Measurements from ENCODE around the gene ID3.

Gene ID3

DNA sequence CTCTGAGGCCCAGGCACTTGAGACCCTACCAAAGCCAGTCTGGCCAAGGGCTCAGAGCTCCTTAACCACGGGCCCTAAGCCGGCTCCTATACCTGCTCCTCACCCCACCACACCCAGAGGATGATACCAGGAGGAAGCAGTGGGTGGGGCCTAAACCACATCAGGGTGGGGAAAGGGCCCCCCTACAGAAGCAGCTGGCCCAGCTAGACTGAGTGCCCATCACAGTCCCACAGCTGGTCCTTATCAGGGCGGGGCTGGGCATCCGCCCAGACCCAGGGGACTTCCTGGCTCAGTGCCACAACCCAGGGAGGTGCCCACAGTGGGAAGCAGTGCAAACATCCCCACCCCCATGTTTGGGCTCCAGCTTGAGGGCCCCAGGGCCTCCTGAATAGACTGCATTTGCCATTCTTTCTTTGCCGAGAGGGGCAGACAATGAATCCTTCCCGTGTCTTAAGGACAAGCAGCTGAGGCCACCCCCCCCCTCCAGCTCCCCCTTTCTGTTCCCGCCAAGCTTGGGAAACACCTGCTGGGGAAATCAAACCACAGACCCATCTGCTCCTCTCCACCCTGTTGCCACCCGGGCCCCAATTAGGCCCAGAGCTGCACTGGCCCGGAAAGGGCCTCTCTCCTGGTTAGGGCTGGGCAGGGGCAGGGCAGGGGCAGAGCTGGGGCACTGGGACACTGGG, 34.4 kb downstream of the ID3 start:
- H3K4me3 ChIP-seq (ENCODE audit: low read length): peak overlapping the region; percentile 21; the same call in 1 of the 2 replicates
- no peak for TF ChIP-seq ZNF274 (IDR thresholded peaks at IDR 0.05; ENCODE audit: low read depth, low read length)

DNA sequence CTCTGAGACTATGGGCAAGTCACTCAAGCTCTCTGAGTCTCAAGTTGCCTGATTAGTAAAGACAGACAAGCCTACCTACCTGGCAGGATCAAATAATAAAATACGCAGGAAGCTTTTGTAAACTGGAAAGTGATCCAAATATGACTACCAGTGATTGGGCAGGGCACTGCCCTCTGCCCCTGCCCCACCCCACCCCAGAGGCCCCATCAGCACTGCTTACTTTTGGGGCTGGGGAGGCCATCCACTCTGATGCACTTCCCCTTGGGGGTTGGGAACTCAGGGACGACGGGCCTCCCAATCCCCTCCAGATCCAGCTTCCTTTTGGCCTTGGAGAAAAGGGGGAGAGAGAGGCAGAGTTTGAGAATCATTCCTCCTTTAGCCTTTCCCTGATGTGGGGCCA, 35.1 kb downstream of the ID3 start:
- no peak overlapping the region; the same call in 1 of the 2 replicates for H3K4me3 ChIP-seq (ENCODE audit: low read length)
- TF ChIP-seq ZNF274 (IDR thresholded peaks at IDR 0.05; ENCODE audit: low read depth, low read length): no peak

DNA sequence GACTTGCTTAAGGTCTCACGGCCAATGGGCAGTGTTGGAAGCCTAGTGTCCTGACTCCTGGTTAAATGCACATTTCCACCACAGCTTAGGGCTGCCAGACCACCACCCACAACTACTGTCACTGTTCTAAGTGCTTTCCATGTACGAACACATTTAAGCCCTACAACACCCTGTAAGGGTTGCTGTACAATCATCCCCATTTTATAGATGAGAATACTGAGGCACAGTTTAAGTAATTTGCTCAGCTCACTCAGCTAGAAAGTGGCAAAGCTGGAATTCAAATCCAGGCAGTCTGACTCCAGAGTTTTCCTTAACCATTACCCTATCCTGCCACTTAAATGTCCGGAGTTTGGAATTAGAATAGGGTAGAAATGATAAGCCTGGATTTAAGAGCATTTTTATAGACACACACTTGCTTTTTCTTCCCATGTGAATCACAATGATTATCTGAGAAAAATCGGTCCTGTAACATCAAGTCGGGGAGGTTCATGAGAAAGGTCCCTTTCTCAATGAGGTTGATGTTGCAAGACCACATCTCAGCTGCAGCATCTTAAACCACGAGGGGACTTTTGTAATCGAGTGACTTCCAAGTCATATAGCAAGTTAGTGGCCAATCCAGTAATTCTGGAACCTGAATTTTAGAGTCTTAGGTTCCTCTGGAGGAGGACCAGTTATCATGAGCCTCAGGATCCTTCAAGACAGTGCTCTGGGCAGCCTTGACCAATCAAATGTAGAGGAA, 36.9 kb downstream of the ID3 start:
- H3K4me3 ChIP-seq (ENCODE audit: low read length): no peak overlapping the region
- no peak for TF ChIP-seq ZNF274 (IDR thresholded peaks at IDR 0.05; ENCODE audit: low read depth, low read length)

DNA sequence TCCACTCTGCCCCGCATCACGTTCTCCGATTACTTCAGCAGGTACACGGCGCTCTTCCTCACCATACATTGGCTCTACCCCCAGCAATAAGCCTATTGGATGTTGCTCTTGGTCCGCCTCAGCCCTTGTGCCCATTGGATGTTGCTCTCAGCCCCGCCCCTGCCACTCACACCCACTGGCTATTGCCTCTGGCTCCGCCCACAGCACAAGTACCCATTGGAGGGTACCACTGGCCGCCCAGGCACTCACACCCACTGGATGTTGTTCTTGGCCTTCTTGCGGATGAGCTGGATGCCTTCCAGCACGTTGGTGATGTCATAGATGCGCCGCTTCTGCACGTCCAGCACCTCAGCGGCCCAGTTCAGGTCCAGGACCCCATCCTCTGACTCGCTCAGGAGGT, 37.7 kb downstream of the ID3 start:
- no peak overlapping the region for H3K4me3 ChIP-seq (ENCODE audit: low read length)
- TF ChIP-seq ZNF274 (IDR thresholded peaks at IDR 0.05; ENCODE audit: low read depth, low read length): no peak

DNA sequence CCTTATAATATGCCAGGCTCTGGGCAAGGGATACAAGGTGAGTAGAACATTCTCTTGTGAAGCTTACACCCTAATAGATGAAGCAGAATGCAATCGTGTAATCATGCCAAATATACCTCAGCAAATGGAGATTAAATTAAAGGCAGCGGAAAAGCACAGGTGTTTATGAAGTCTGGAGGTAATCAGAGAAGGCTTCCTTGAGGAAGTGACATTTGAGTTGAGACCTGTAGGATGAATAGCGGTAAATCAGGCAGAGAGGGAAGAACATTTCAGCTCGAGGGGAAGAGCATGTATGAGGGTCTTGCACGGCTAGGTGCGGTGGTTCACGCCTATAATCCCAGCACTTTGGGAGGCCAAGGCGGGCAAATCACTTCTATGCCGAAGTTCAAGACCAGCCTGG, 41.7 kb downstream of the ID3 start:
- no peak for TF ChIP-seq ZNF274 (IDR thresholded peaks at IDR 0.05; ENCODE audit: low read depth, low read length)
- no peak overlapping the region for H3K4me3 ChIP-seq (ENCODE audit: low read length)

DNA sequence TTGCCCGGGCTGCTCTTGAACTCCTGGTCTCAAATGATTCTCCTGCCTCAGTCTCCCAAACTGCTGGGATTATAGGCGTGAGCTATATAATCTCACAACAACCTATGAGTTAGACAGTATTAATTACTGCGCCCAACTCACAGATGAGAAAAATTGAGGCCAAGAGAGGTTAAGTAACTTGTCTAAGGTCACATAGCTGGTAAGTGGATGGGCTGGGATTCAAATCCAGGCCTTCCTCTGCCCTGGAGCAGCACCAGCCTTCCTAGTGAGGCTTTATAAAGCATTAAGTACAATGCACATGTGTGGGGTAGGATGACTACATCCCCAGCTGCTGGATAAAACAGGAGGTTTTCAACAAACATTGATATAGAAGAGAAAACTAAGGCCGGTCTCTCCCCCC, 43.4 kb downstream of the ID3 start:
- TF ChIP-seq ZNF274 (IDR thresholded peaks at IDR 0.05; ENCODE audit: low read depth, low read length): no peak
- H3K4me3 ChIP-seq (ENCODE audit: low read length): no peak overlapping the region

DNA sequence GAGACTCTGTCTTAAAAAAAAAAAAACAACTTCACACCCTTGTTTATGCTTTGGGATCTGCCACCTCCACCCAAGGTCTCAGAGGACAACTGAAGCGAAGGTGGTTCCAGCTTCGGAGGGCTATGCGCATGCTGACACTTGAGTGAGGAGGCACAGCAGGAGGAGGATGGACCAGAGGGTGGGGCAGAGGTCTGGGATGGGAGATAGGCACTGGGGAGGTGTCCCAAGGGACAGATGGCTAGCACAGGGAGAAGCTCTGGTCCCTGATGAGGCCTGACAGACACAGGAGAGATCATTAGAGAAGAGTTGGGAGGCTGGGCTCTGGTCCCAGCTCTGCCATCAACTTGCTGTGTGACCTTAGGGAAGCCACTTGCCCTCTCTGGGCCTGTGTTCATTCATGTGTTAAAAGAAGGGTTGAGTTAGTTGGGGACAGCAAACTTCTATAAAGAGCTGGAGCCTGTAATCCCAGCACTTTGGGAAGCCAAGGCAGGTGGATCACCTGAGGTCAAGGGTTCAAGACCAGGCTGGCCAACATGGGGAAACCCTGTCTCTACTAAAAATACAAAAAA, 45.1 kb downstream of the ID3 start:
- no peak overlapping the region for H3K4me3 ChIP-seq (ENCODE audit: low read length)
- no peak for TF ChIP-seq ZNF274 (IDR thresholded peaks at IDR 0.05; ENCODE audit: low read depth, low read length)

DNA sequence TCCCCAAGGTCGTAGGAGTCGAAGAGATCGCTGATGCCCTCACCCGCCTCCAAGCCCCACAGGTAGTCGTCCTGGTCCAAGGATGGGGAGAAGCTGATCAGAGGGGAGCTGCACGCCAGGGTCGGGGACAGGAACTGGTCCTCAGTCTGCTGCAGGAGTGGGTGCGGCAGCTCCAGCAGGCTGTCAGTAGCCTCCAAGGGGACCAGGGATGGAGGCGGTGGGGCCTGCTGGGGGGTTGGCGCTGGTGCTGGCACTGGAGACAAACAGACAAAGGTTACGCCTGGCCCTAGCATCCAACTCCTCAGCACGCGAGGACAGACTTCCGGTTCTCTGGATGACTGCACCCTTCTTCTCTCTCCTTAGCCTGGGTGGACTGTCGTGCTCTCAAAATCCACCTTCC, 49.4 kb downstream of the ID3 start:
- no peak for TF ChIP-seq ZNF274 (IDR thresholded peaks at IDR 0.05; ENCODE audit: low read depth, low read length)
- H3K4me3 ChIP-seq (ENCODE audit: low read length): no peak overlapping the region
